SK-N-SH treated with all-trans-retinoic acid at 6 μM for 48 hours (cell line): ENCODE results near the gene NUDT4.
A peak's percentile ranks its signal among the peaks of the same experiment; 100 is the strongest.

Experiments used
- ATAC-seq: fragments of 200-7000 bp; cut with Tn5 transposase; 3 replicates; pipeline ENCODE4 v1.9.1; 2020; ENCODE audit warnings: mild to moderate bottlenecking, moderate library complexity
- ARNTL ChIP-seq: fragments of 450-650 bp; formaldehyde crosslinking; IDR thresholded peaks from 2 replicates; pipeline ENCODE4 v1.5.0; 2020; ENCODE audit warnings: low read depth, mild to moderate bottlenecking, moderate library complexity, borderline replicate concordance
- CREB5 ChIP-seq: fragments of 250-450 bp; sonication (Bioruptor Pico); IDR thresholded peaks from 2 replicates; pipeline ENCODE4 v1.5.1; 2020; ENCODE audit warnings: low read depth, mild to moderate bottlenecking, moderate library complexity
- CSDC2 ChIP-seq: fragments of 250-450 bp; sonication (Bioruptor Pico); IDR thresholded peaks from 2 replicates; pipeline ENCODE4 v1.5.0; 2020; ENCODE audit warnings: mild to moderate bottlenecking, moderate library complexity
- ESRRG ChIP-seq: fragments of 250-450 bp; sonication (Bioruptor Pico); IDR thresholded peaks from 2 replicates; pipeline ENCODE4 v1.6.1; 2021; ENCODE audit warnings: mild to moderate bottlenecking
- GLIS3 ChIP-seq: fragments of 250-450 bp; sonication (Bioruptor Pico); IDR thresholded peaks from 2 replicates; pipeline ENCODE4 v1.5.0; 2020; ENCODE audit warnings: mild to moderate bottlenecking, moderate library complexity
- ISL1 ChIP-seq: fragments of 250-450 bp; sonication (Bioruptor Pico); IDR thresholded peaks from 2 replicates; pipeline ENCODE4 v2.1.2; 2022; ENCODE audit warnings: mild to moderate bottlenecking, moderate library complexity
- OSR1 ChIP-seq: fragments of 250-450 bp; sonication (Bioruptor Pico); IDR thresholded peaks from 2 replicates; pipeline ENCODE4 v1.8.0; 2022; ENCODE audit warnings: moderate library complexity, mild to moderate bottlenecking, inconsistent platforms
- POU6F1 ChIP-seq: fragments of 250-450 bp; sonication (Bioruptor Pico); IDR thresholded peaks from 2 replicates; pipeline ENCODE4 v1.8.0; 2021; ENCODE audit warnings: low read depth, mild to moderate bottlenecking, moderate library complexity, borderline replicate concordance
- PPARA ChIP-seq: fragments of 250-450 bp; sonication (Bioruptor Pico); IDR thresholded peaks from 2 replicates; pipeline ENCODE4 v1.5.0; 2020; ENCODE audit warnings: mild to moderate bottlenecking, borderline replicate concordance
- RARB ChIP-seq: fragments of 250-450 bp; sonication (Bioruptor Pico); IDR thresholded peaks from 2 replicates; pipeline ENCODE4 v1.8.0; 2021; ENCODE audit warnings: mild to moderate bottlenecking, moderate library complexity
- SNAI2 ChIP-seq: fragments of 250-450 bp; sonication (Bioruptor Pico); IDR thresholded peaks from 2 replicates; pipeline ENCODE4 v1.5.0; 2020; ENCODE audit warnings: mild to moderate bottlenecking, moderate library complexity
- TCF4 ChIP-seq: fragments of 250-450 bp; sonication (Bioruptor Pico); IDR thresholded peaks from 2 replicates; pipeline ENCODE4 v1.8.0; 2021; ENCODE audit warnings: mild to moderate bottlenecking, moderate library complexity, borderline replicate concordance
- TOX ChIP-seq: fragments of 250-450 bp; sonication (Bioruptor Pico); IDR thresholded peaks from 2 replicates; pipeline ENCODE4 v1.8.0; 2021; ENCODE audit warnings: mild to moderate bottlenecking, moderate library complexity, borderline replicate concordance
- ZC3H10 ChIP-seq: fragments of 250-450 bp; sonication (Bioruptor Pico); IDR thresholded peaks from 2 replicates; pipeline ENCODE4 v1.5.1; 2021; ENCODE audit warnings: mild to moderate bottlenecking, moderate library complexity
- ZFP30 ChIP-seq: fragments of 450-650 bp; formaldehyde crosslinking; IDR thresholded peaks from 2 replicates; pipeline ENCODE4 v1.5.0; 2022; ENCODE audit warnings: mild to moderate bottlenecking, moderate library complexity
- ZNF565 ChIP-seq: fragments of 450-650 bp; formaldehyde crosslinking; conservative IDR thresholded peaks from 2 replicates; pipeline ENCODE4 v1.5.0; 2020; ENCODE audit warnings: low read depth, mild to moderate bottlenecking, moderate library complexity
- ZNF70 ChIP-seq: fragments of 450-650 bp; formaldehyde crosslinking; IDR thresholded peaks from 2 replicates; pipeline ENCODE4 v1.5.0; 2020; ENCODE audit warnings: mild to moderate bottlenecking, moderate library complexity
- TF ChIP-seq, protein P1 (sequence below): fragments of 250-450 bp; sonication (Bioruptor Pico); IDR thresholded peaks from 2 replicates; pipeline ENCODE4 v1.5.0; 2020; ENCODE audit warnings: mild to moderate bottlenecking, moderate library complexity

Gene NUDT4

GRCh38 chr12:93338598-93338997 is 39.1 kb upstream of the NUDT4 start:
- ATAC-seq: no peak
- TF ChIP-seq SNAI2 (CRISPR knock-in tag) (no peak), CSDC2 (CRISPR knock-in tag) (no peak), ISL1 (CRISPR knock-in tag) (no peak), ARNTL (CRISPR knock-in tag) (no peak), TOX (no peak), ZC3H10 (no peak), OSR1 (CRISPR knock-in tag) (no peak), CREB5 (CRISPR knock-in tag) (no peak), ESRRG (CRISPR knock-in tag) (no peak), ZNF70 (CRISPR knock-in tag) (no peak), POU6F1 (no peak), GLIS3 (no peak)
- TF ChIP-seq, protein P1, sequence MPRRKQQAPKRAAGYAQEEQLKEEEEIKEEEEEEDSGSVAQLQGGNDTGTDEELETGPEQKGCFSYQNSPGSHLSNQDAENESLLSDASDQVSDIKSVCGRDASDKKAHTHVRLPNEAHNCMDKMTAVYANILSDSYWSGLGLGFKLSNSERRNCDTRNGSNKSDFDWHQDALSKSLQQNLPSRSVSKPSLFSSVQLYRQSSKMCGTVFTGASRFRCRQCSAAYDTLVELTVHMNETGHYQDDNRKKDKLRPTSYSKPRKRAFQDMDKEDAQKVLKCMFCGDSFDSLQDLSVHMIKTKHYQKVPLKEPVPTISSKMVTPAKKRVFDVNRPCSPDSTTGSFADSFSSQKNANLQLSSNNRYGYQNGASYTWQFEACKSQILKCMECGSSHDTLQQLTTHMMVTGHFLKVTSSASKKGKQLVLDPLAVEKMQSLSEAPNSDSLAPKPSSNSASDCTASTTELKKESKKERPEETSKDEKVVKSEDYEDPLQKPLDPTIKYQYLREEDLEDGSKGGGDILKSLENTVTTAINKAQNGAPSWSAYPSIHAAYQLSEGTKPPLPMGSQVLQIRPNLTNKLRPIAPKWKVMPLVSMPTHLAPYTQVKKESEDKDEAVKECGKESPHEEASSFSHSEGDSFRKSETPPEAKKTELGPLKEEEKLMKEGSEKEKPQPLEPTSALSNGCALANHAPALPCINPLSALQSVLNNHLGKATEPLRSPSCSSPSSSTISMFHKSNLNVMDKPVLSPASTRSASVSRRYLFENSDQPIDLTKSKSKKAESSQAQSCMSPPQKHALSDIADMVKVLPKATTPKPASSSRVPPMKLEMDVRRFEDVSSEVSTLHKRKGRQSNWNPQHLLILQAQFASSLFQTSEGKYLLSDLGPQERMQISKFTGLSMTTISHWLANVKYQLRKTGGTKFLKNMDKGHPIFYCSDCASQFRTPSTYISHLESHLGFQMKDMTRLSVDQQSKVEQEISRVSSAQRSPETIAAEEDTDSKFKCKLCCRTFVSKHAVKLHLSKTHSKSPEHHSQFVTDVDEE (CRISPR knock-in tag): no peak
- TF ChIP-seq, all 23 proteins: peak for 0

GRCh38 chr12:93339695-93340094 is 38.0 kb upstream of the NUDT4 start:
- no peak; the same call in 2 of the 3 replicates for ATAC-seq

GRCh38 chr12:93341409-93342049 is 36.2 kb upstream of the NUDT4 start:
- TF ChIP-seq TCF4 (CRISPR knock-in tag) (no peak), ARNTL (CRISPR knock-in tag) (no peak), CREB5 (CRISPR knock-in tag) (no peak), OSR1 (CRISPR knock-in tag) (no peak), CSDC2 (CRISPR knock-in tag) (no peak), RARB (CRISPR knock-in tag) (no peak), TOX (no peak), ZFP30 (CRISPR knock-in tag) (no peak), ZNF565 (CRISPR knock-in tag) (no peak), ISL1 (CRISPR knock-in tag) (no peak), SNAI2 (CRISPR knock-in tag) (no peak), POU6F1 (no peak), ZNF70 (CRISPR knock-in tag) (no peak), GLIS3 (no peak), PPARA (CRISPR knock-in tag) (no peak)
- no peak for ATAC-seq

More at GRCh38 chr12:93339695-93340094, 38.0 kb upstream of the NUDT4 start:
- TF ChIP-seq, protein P1 (CRISPR knock-in tag): 0 out of 2 replicates have a peak, but pooled peaks have one; percentile 28
- TF ChIP-seq ZNF565 (CRISPR knock-in tag) (no peak), TCF4 (CRISPR knock-in tag) (peak; percentile 83), ISL1 (CRISPR knock-in tag) (peak; percentile 69)
- TF ChIP-seq, all 23 proteins: peak for 3
